K562 (cell line): ENCODE measurements around the gene AGPAT4. TPM values are rescaled to one million over a fixed set of nuclear protein-coding genes. Genes with fewer than 3 reads are reported as not detected.

Experiments used
- BRD9 ChIP-seq: fragments of 450-650 bp; IDR thresholded peaks from 2 replicates; pipeline ENCODE4 v1.6.1; 2018; ENCODE audit warnings: low read depth; ENCODE audit not compliant: partially characterized antibody
- CBFB ChIP-seq: sonication (generic); formaldehyde crosslinking; IDR thresholded peaks from 2 replicates; pipeline ENCODE4 v1.4.0; 2020; ENCODE audit warnings: mild to moderate bottlenecking, missing genetic modification reagents
- CHD4 ChIP-seq: fragments of 200-600 bp; sonication (generic); IDR thresholded peaks from 3 replicates; pipeline ENCODE4 v1.6.1; 2012; ENCODE audit warnings: low read depth, mild to moderate bottlenecking, mixed read lengths, low read length, inconsistent platforms; ENCODE audit not compliant: insufficient read depth, insufficient replicate concordance, poor library complexity, severe bottlenecking
- E2F6 ChIP-seq, 2 experiments: IDR thresholded peaks; 2 replicates each; pipeline ENCODE4 v1.6.1; 2011; ENCODE audit warnings: borderline replicate concordance in 1 of 2, control low read depth in 1 of 2, low read depth in 1 of 2, low read length in 1 of 2, mild to moderate bottlenecking in 1 of 2, mixed read lengths in 1 of 2, moderate library complexity in 1 of 2; ENCODE audit not compliant: insufficient read depth in 1 of 2, insufficient read length in 1 of 2, poor library complexity in 1 of 2, severe bottlenecking in 1 of 2; ENCODE audit errors: extremely low read depth in 1 of 2
- ELF4 ChIP-seq: fragments of 450-650 bp; formaldehyde crosslinking; IDR thresholded peaks from 2 replicates; pipeline ENCODE4 v1.4.0; 2022; ENCODE audit warnings: missing genetic modification characterization
- ETV5 ChIP-seq: sonication (generic); formaldehyde crosslinking; IDR thresholded peaks from 2 replicates; pipeline ENCODE4 v1.4.0; 2020; ENCODE audit warnings: low read depth, mild to moderate bottlenecking, missing genetic modification reagents
- KDM1A ChIP-seq, 2 experiments: fragments of 450-650 bp; IDR thresholded peaks; 2 replicates each; pipeline ENCODE4 v1.6.1; 2016; ENCODE audit warnings: mild to moderate bottlenecking in 2 of 2
- NCOR1 ChIP-seq: fragments of 450-650 bp; IDR thresholded peaks from 2 replicates; pipeline ENCODE4 v1.6.1; 2016; ENCODE audit warnings: mild to moderate bottlenecking, moderate library complexity
- PCBP1 ChIP-seq: fragments of 200-400 bp; formaldehyde crosslinking; IDR thresholded peaks from 2 replicates; pipeline ENCODE4 v1.6.1; 2018; ENCODE audit warnings: mild to moderate bottlenecking, low read depth, low read length; ENCODE audit not compliant: poor library complexity, severe bottlenecking
- PHF20 ChIP-seq: fragments of 450-650 bp; IDR thresholded peaks from 2 replicates; pipeline ENCODE4 v1.6.1; 2018; ENCODE audit not compliant: partially characterized antibody
- POLR2AphosphoS2 ChIP-seq: IDR thresholded peaks from 2 replicates; pipeline ENCODE4 v1.6.1; 2012; ENCODE audit warnings: low read length, improper control_type of control experiment
- SAFB2 ChIP-seq: fragments of 200-400 bp; formaldehyde crosslinking; IDR thresholded peaks from 2 replicates; pipeline ENCODE4 v1.6.1; 2018; ENCODE audit warnings: borderline replicate concordance, low read length, low read depth, moderate library complexity; ENCODE audit not compliant: severe bottlenecking
- SMARCA4 ChIP-seq: fragments of 450-650 bp; IDR thresholded peaks from 2 replicates; pipeline ENCODE4 v1.6.1; 2016
- TBP ChIP-seq: optimal IDR thresholded peaks from 2 replicates; pipeline ENCODE3; 2011; ENCODE audit warnings: low read depth, low read length, improper control_type of control experiment
- ZNF316 ChIP-seq: fragments of 450-650 bp; IDR thresholded peaks from 2 replicates; pipeline ENCODE4 v1.6.1; 2016
- polyA plus RNA-seq, 8 experiments: library from polyadenylated mRNA; depleted of rRNA in 4 of 8; stranded (reverse) in 5 of 8; unstranded in 3 of 8; fragments of >200 nt; fragmentation: Nextera tagmentation in 2 of 8; fragmentation: Illumina TruSeq in 1 of 8; extraction: Ambion mirVana in 2 of 8; extraction: Trizol in 1 of 8; gene quantifications; 2 replicates each; pipeline versions ENCODE4 v1.2.1 to v1.2.3, GENCODE V29; 2011 to 2014; ENCODE audit warnings: inconsistent platforms in 1 of 8, missing spikeins in 1 of 8
- total RNA-seq, 7 experiments: library from RNA; depleted of rRNA in 6 of 7; stranded (reverse); fragments of >200 nt in 6 of 7; fragmentation: Illumina TruSeq in 2 of 7; extraction: Trizol in 2 of 7; gene quantifications; 2 replicates each; pipeline versions ENCODE4 v1.2.1 to v1.2.3, GENCODE V29; 2011 to 2021; ENCODE audit warnings: low replicate concordance in 1 of 7
- TF ChIP-seq, protein P1 (sequence below), 2 experiments: fragments of 450-650 bp; IDR thresholded peaks; 2 replicates each; pipeline ENCODE4 v1.6.1; 2018; ENCODE audit warnings: mild to moderate bottlenecking in 2 of 2, low read depth in 1 of 2; ENCODE audit not compliant: partially characterized antibody in 2 of 2
- TF ChIP-seq, protein P2 (sequence below): IDR thresholded peaks from 2 replicates; pipeline ENCODE4 v1.6.1; 2011; ENCODE audit warnings: borderline replicate concordance, low read depth, mild to moderate bottlenecking, moderate library complexity, low read length; ENCODE audit not compliant: insufficient read depth, poor library complexity, severe bottlenecking
- TF ChIP-seq, protein P3 (sequence below): sonication (generic); formaldehyde crosslinking; IDR thresholded peaks from 2 replicates; pipeline ENCODE4 v1.8.0; 2022; ENCODE audit warnings: mild to moderate bottlenecking, missing genetic modification reagents

AGPAT4 gene
- total and polyA plus RNA-seq, 9 of the 15 experiments (the other 6 are each of a cell fraction or from before 2014, with no cell fraction given): 2.2 to 15.0 (median 5.7) TPM

DNA sequence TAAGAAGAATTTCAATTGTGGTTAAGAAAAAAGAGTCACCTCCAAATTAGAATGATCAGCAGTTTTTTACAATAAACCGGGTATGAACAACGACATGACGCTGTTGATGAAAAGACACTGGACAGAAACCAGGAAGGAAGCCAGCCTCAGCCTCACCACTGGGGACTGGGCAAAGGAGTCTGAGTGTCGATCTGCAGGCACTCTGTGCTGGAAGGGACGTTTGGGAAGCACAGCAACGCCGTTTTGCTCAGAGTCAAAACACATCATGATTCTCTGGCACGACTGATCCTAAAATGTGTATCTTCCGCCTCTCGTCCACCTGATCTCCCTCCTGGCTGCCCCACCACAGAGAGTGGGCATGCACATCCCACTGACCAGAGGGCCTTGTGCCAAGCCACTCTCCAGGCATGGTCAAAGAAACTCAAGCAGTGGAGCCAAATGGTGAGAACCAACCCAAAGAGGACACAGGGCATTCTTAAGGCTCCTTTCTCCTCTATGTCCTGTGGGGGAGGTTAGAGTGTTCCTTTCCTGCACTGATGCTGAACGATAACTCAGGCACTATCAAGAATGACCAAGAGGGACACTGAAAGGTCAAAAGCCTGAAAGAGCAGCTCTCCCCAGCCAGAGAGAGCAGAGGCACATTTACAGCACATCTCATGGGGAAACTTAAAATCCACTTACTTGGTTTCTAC is 68.8 kb downstream of the AGPAT4 start (continued):
- TF ChIP-seq KDM1A (IDR thresholded peaks at IDR 0.05) (peak; percentile 78 to 81), ELF4 (CRISPR knock-in tag) (peak; percentile 15; the same call in 1 of the 2 replicates), SAFB2 (no peak), ETV5 (peak; percentile 90), PHF20 (no peak), CBFB (CRISPR knock-in tag) (peak; percentile 83; the same call in 1 of the 2 replicates), ZNF316 (peak; percentile 99), SMARCA4 (peak; percentile 95), E2F6 (IDR thresholded peaks at IDR 0.05; ENCODE audit: borderline replicate concordance in 1 of 2, extremely low read depth in 1 of 2, insufficient read depth in 1 of 2, insufficient read length in 1 of 2, low read depth in 1 of 2, low read length in 1 of 2, poor library complexity in 1 of 2, severe bottlenecking in 1 of 2) (no peak), TBP (peak; percentile 80), POLR2AphosphoS2 (no peak), PCBP1 (no peak), CHD4 (no peak), BRD9 (peak; percentile 86), NCOR1 (peak; percentile 80)
- TF ChIP-seq, protein P1, sequence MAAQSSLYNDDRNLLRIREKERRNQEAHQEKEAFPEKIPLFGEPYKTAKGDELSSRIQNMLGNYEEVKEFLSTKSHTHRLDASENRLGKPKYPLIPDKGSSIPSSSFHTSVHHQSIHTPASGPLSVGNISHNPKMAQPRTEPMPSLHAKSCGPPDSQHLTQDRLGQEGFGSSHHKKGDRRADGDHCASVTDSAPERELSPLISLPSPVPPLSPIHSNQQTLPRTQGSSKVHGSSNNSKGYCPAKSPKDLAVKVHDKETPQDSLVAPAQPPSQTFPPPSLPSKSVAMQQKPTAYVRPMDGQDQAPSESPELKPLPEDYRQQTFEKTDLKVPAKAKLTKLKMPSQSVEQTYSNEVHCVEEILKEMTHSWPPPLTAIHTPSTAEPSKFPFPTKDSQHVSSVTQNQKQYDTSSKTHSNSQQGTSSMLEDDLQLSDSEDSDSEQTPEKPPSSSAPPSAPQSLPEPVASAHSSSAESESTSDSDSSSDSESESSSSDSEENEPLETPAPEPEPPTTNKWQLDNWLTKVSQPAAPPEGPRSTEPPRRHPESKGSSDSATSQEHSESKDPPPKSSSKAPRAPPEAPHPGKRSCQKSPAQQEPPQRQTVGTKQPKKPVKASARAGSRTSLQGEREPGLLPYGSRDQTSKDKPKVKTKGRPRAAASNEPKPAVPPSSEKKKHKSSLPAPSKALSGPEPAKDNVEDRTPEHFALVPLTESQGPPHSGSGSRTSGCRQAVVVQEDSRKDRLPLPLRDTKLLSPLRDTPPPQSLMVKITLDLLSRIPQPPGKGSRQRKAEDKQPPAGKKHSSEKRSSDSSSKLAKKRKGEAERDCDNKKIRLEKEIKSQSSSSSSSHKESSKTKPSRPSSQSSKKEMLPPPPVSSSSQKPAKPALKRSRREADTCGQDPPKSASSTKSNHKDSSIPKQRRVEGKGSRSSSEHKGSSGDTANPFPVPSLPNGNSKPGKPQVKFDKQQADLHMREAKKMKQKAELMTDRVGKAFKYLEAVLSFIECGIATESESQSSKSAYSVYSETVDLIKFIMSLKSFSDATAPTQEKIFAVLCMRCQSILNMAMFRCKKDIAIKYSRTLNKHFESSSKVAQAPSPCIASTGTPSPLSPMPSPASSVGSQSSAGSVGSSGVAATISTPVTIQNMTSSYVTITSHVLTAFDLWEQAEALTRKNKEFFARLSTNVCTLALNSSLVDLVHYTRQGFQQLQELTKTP (IDR thresholded peaks at IDR 0.05; ENCODE audit: low read depth in 1 of 2, partially characterized antibody in 2 of 2): peak; percentile 24 to 66
- TF ChIP-seq, protein P2, sequence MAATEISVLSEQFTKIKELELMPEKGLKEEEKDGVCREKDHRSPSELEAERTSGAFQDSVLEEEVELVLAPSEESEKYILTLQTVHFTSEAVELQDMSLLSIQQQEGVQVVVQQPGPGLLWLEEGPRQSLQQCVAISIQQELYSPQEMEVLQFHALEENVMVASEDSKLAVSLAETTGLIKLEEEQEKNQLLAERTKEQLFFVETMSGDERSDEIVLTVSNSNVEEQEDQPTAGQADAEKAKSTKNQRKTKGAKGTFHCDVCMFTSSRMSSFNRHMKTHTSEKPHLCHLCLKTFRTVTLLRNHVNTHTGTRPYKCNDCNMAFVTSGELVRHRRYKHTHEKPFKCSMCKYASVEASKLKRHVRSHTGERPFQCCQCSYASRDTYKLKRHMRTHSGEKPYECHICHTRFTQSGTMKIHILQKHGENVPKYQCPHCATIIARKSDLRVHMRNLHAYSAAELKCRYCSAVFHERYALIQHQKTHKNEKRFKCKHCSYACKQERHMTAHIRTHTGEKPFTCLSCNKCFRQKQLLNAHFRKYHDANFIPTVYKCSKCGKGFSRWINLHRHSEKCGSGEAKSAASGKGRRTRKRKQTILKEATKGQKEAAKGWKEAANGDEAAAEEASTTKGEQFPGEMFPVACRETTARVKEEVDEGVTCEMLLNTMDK: no peak
- TF ChIP-seq, protein P3, sequence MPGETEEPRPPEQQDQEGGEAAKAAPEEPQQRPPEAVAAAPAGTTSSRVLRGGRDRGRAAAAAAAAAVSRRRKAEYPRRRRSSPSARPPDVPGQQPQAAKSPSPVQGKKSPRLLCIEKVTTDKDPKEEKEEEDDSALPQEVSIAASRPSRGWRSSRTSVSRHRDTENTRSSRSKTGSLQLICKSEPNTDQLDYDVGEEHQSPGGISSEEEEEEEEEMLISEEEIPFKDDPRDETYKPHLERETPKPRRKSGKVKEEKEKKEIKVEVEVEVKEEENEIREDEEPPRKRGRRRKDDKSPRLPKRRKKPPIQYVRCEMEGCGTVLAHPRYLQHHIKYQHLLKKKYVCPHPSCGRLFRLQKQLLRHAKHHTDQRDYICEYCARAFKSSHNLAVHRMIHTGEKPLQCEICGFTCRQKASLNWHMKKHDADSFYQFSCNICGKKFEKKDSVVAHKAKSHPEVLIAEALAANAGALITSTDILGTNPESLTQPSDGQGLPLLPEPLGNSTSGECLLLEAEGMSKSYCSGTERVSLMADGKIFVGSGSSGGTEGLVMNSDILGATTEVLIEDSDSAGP (CRISPR knock-in tag): 0 out of 2 replicates have a peak, but pooled peaks have one; percentile 16
